GM12878 (cell line): ENCODE data around the gene PPP1R36. TPM values are rescaled to one million over a fixed set of nuclear protein-coding genes. Genes with fewer than 3 reads are reported as not detected.

Experiments used
- BHLHE40 ChIP-seq, 2 experiments: fragments of 450-650 bp in 1 of 2; IDR thresholded peaks; 2 replicates each; pipeline ENCODE4 v1.6.1; 2011 to 2017; ENCODE audit warnings: low read depth in 2 of 2, borderline replicate concordance in 1 of 2, improper control_type of control experiment in 1 of 2, low read length in 1 of 2, mild to moderate bottlenecking in 1 of 2
- CBX5 ChIP-seq: sonication (generic); IDR thresholded peaks from 2 replicates; pipeline ENCODE4 v1.6.1; 2016; ENCODE audit warnings: low read depth, moderate library complexity, mild to moderate bottlenecking, inconsistent platforms
- CREM ChIP-seq: IDR thresholded peaks from 2 replicates; pipeline ENCODE4 v1.6.1; 2014; ENCODE audit warnings: antibody characterized with exemption, low read depth
- CUX1 ChIP-seq: IDR thresholded peaks from 2 replicates; pipeline ENCODE4 v1.6.1; 2012; ENCODE audit warnings: improper control_type of control experiment, low read depth, low read length; ENCODE audit not compliant: insufficient replicate concordance
- DPF2 ChIP-seq: fragments of 450-650 bp; IDR thresholded peaks from 2 replicates; pipeline ENCODE4 v1.6.1; 2017; ENCODE audit warnings: mild to moderate bottlenecking
- EP300 ChIP-seq, 2 experiments: fragments of 150-350 bp in 1 of 2; IDR thresholded peaks; 2 replicates each; pipeline ENCODE4 v1.6.1; 2011 to 2012; ENCODE audit warnings: low read depth in 2 of 2, low read length in 2 of 2, borderline replicate concordance in 1 of 2, improper control_type of control experiment in 1 of 2, inconsistent platforms in 1 of 2; ENCODE audit not compliant: control insufficient read depth in 1 of 2
- HDGF ChIP-seq: fragments of 450-650 bp; IDR thresholded peaks from 2 replicates; pipeline ENCODE4 v1.6.1; 2016; ENCODE audit warnings: antibody characterized with exemption
- HSF1 ChIP-seq: fragments of 150-350 bp; IDR thresholded peaks from 2 replicates; pipeline ENCODE4 v1.6.1; 2014; ENCODE audit warnings: mild to moderate bottlenecking, low read depth, low read length
- IRF4 ChIP-seq: IDR thresholded peaks from 2 replicates; pipeline ENCODE4 v1.6.1; 2011; ENCODE audit warnings: low read depth, low read length
- MTA3 ChIP-seq: IDR thresholded peaks from 2 replicates; pipeline ENCODE4 v1.6.1; 2012; ENCODE audit warnings: low read length, inconsistent platforms, borderline replicate concordance
- PAX5 ChIP-seq: IDR thresholded peaks from 2 replicates; pipeline ENCODE4 v1.6.1; 2011; ENCODE audit warnings: low read depth, low read length, borderline replicate concordance
- POLR2A ChIP-seq: IDR thresholded peaks from 2 replicates; pipeline ENCODE4 v1.6.1; 2011; ENCODE audit warnings: low read depth, mild to moderate bottlenecking, low read length
- PRDM15 ChIP-seq: fragments of 450-650 bp; formaldehyde crosslinking; IDR thresholded peaks from 2 replicates; pipeline ENCODE4 v1.4.0; 2020; ENCODE audit warnings: mild to moderate bottlenecking, moderate library complexity
- RAD21 ChIP-seq: IDR thresholded peaks from 2 replicates; pipeline ENCODE4 v1.6.1; 2011; ENCODE audit warnings: mild to moderate bottlenecking, low read depth, low read length, moderate library complexity; ENCODE audit not compliant: insufficient read depth
- RB1 ChIP-seq: fragments of 450-650 bp; formaldehyde crosslinking; IDR thresholded peaks from 2 replicates; pipeline ENCODE4 v1.6.1; 2017; ENCODE audit warnings: mild to moderate bottlenecking, borderline replicate concordance
- SMARCA5 ChIP-seq: fragments of 450-650 bp; IDR thresholded peaks from 2 replicates; pipeline ENCODE4 v1.6.1; 2017; ENCODE audit warnings: mild to moderate bottlenecking
- SMC3 ChIP-seq: IDR thresholded peaks from 2 replicates; pipeline ENCODE4 v1.6.1; 2011; ENCODE audit warnings: low read length, improper control_type of control experiment, borderline replicate concordance
- polyA plus RNA-seq, 11 experiments: library from polyadenylated mRNA; depleted of rRNA in 4 of 11; unstranded in 6 of 11; stranded (reverse) in 5 of 11; fragments of >200 nt; fragmentation: Nextera tagmentation in 4 of 11; fragmentation: Illumina TruSeq in 1 of 11; extraction: Ambion mirVana in 4 of 11; extraction: Trizol in 1 of 11; gene quantifications; 1 replicate in 1 of 11; 2 replicates in 10 of 11; pipeline versions ENCODE4 v1.2.1 to v1.2.3, GENCODE V29; 2011 to 2016; ENCODE audit warnings: inconsistent platforms in 2 of 11, missing spikeins in 2 of 11, low read depth in 1 of 11
- total RNA-seq, 4 experiments: library from RNA; depleted of rRNA in 3 of 4; stranded (reverse); fragments of >200 nt in 3 of 4; fragmentation: Illumina TruSeq in 1 of 4; extraction: Trizol in 1 of 4; gene quantifications; 2 replicates each; pipeline versions ENCODE4 v1.2.1 to v1.2.3, GENCODE V29; 2013 to 2021

PPP1R36 gene
- total and polyA plus RNA-seq, 10 of the 15 experiments (the other 5 are each of a cell fraction or from before 2014, with no cell fraction given) = 0.12 to 0.13 TPM; not detected in 8

GRCh38 chr14:64540208-64541202, 9.3 kb upstream of the PPP1R36 start, which contains the start of gene HSPA2 (continued):
- TF ChIP-seq HSF1 (0 out of 2 replicates have a peak, but pooled peaks have one; percentile 16), POLR2A (peak; percentile 90), PRDM15 (CRISPR knock-in tag) (no peak), CREM (peak; percentile 90), IRF4 (no peak), PAX5 (peak; percentile 54; the same call in 1 of the 2 replicates), BHLHE40 (IDR thresholded peaks at IDR 0.05; ENCODE audit: borderline replicate concordance in 1 of 2, low read depth in 2 of 2, low read length in 1 of 2) (peak; percentile 88 to 95), EP300 (IDR thresholded peaks at IDR 0.05; ENCODE audit: borderline replicate concordance in 1 of 2, control insufficient read depth in 1 of 2, low read depth in 2 of 2, low read length in 2 of 2) (no peak), DPF2 (peak; percentile 99), CBX5 (0 out of 2 replicates have a peak, but pooled peaks have one; percentile 10), MTA3 (no peak), SMARCA5 (no peak; the same call in 1 of the 2 replicates), CUX1 (no peak), RAD21 (0 out of 2 replicates have a peak, but pooled peaks have one; percentile 32), RB1 (peak; percentile 89; the same call in 1 of the 2 replicates), SMC3 (peak; percentile 52), HDGF (peak; percentile 66)
